NT2/D1 (cell line): Measurements from ENCODE around the gene SLC22A31.

Experiments
- DNase-seq: peaks from one replicate; pipeline ENCODE4 v3.0.0-alpha.2; 2011; ENCODE audit warnings: low read depth, low spot score
- H3K27me3 ChIP-seq: 2 replicates; pipeline ENCODE4 v1.6.0; 2011; ENCODE audit warnings: mild to moderate bottlenecking; ENCODE audit not compliant: insufficient read length, insufficient read depth
- H3K36me3 ChIP-seq: 2 replicates; pipeline ENCODE4 v1.6.1; 2011; ENCODE audit warnings: mild to moderate bottlenecking, low read length, mixed read lengths; ENCODE audit not compliant: insufficient read depth, insufficient read length
- H3K4me1 ChIP-seq: 2 replicates; pipeline ENCODE4 v1.5.1; 2011; ENCODE audit not compliant: insufficient read depth, insufficient read length
- H3K4me3 ChIP-seq: 2 replicates; pipeline ENCODE4 v1.5.1; 2011; ENCODE audit warnings: low read depth; ENCODE audit not compliant: insufficient read length
- H3K9ac ChIP-seq: 2 replicates; pipeline ENCODE4 v1.6.0; 2011; ENCODE audit warnings: low read depth; ENCODE audit not compliant: insufficient read length
- H3K9me3 ChIP-seq: 2 replicates; pipeline ENCODE4 v1.5.1; 2011; ENCODE audit warnings: mild to moderate bottlenecking, low read length; ENCODE audit not compliant: insufficient read depth
- SUZ12 ChIP-seq: IDR thresholded peaks from 2 replicates; pipeline ENCODE4 v1.6.1; 2011; ENCODE audit not compliant: insufficient read length, insufficient read depth; ENCODE audit errors: extremely low read depth
- YY1 ChIP-seq: IDR thresholded peaks from 2 replicates; pipeline ENCODE4 v1.6.1; 2011; ENCODE audit not compliant: insufficient read length, insufficient read depth
- ZNF274 ChIP-seq: IDR thresholded peaks from 2 replicates; pipeline ENCODE4 v1.6.1; 2011; ENCODE audit warnings: mild to moderate bottlenecking, low read depth, low read length

Gene SLC22A31

DNA sequence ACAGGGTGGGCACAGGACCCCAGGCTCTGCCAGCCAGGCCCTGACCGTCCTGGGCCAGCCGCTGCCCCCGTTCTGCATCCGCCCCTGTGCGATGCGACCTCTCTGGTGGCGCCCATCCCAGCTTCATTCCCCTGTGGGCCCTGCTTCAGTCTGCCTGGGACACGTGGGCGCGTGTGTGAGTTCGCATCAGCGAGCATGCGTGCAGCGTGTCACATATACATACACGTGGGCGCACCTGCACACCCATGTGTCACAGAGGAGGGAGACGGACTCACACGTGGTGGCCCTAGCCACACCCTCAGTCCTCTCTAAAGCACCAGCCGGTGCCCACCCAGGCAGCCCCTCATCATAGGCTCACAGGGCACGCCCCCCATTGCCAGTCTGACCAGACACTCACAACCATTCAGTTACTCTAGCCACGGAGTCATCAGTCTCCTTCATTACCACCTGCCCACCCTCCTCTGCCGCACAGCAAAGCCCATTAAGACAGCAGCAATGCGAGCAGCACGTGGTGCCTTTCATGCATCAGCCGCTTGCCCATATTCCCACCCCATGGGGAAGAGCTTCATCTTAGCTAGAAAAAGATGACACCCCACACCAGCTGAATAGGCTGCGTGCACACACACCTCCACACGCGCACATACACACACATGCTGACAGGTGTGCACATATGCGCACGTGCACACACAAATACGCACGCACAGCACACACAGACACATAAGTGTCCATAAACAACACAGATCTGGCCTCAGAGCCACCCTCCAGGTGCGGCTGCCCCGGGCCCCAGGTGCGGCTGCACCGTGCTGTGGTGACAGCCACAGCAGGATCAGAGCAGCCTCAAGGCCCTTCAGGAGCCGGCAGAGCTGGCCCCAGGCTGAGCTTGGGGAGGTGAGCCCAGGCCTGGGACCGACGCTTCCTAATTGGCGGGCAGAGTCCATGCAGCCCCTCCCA lies 38.3 kb downstream of the SLC22A31 start:
- H3K4me1 ChIP-seq, result peaks cover 12% of the 10 kb centered on the region
- no peaks in the 10 kb centered on the region for H3K36me3 ChIP-seq
- no peak for DNase-seq
- H3K9me3 ChIP-seq, result peaks cover 10% of the 10 kb centered on the region
- no peak overlapping the region for H3K4me3 ChIP-seq
- H3K9ac ChIP-seq, result no peak overlapping the region
- H3K27me3 ChIP-seq, result peaks cover 4% of the 10 kb centered on the region
- TF ChIP-seq ZNF274 (no peak), YY1 (no peak)

GRCh38 chr16:89160977-89161701 lies 39.2 kb downstream of the SLC22A31 start:
- TF ChIP-seq ZNF274 (no peak), SUZ12 (no peak), YY1 (no peak)

DNA sequence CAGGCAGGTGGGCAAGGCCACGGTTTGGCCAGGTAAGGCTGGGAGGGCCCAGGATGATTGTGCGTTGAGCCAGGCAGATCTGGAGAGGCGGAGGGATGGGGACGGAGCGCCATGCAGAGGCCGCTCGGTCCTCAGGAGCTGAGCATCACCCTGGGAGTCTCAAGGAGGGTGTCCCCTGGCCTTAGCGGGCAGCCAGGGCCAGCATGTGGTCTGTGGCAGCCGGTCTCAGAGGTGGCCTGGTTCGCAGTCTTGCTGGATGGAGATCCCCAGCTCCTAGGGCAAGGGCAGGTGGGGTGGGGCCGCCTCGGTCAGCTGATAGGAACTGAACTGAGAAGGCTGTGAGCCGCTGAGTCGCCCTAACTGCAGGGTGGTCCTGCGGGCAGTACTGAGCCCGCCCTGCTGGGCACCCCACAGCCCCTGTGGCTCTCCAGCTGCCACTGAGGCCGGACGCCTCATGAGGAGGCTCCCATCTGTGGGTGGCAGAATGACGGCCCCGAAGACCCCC lies 40.4 kb downstream of the SLC22A31 start:
- Histone ChIP-seq H3K36me3 (no peaks in the 10 kb centered on the region), H3K9me3 (peaks cover 10% of the 10 kb centered on the region), H3K9ac (no peak overlapping the region), H3K27me3 (peaks cover 4% of the 10 kb centered on the region), H3K4me1 (peaks cover 10% of the 10 kb centered on the region), H3K4me3 (no peak overlapping the region)
- DNase-seq, result no peak
- TF ChIP-seq YY1 (no peak), ZNF274 (no peak), SUZ12 (no peak)

More at GRCh38 chr16:89160977-89161701, 39.2 kb downstream of the SLC22A31 start:
- H3K36me3 ChIP-seq, result no peaks in the 10 kb centered on the region
- no peak overlapping the region for H3K4me3 ChIP-seq
- no peak overlapping the region for H3K9ac ChIP-seq
- peaks cover 8% of the 10 kb centered on the region for H3K4me1 ChIP-seq
- peaks cover 4% of the 10 kb centered on the region for H3K27me3 ChIP-seq
- peaks cover 10% of the 10 kb centered on the region for H3K9me3 ChIP-seq
- DNase-seq, result no peak

DNA sequence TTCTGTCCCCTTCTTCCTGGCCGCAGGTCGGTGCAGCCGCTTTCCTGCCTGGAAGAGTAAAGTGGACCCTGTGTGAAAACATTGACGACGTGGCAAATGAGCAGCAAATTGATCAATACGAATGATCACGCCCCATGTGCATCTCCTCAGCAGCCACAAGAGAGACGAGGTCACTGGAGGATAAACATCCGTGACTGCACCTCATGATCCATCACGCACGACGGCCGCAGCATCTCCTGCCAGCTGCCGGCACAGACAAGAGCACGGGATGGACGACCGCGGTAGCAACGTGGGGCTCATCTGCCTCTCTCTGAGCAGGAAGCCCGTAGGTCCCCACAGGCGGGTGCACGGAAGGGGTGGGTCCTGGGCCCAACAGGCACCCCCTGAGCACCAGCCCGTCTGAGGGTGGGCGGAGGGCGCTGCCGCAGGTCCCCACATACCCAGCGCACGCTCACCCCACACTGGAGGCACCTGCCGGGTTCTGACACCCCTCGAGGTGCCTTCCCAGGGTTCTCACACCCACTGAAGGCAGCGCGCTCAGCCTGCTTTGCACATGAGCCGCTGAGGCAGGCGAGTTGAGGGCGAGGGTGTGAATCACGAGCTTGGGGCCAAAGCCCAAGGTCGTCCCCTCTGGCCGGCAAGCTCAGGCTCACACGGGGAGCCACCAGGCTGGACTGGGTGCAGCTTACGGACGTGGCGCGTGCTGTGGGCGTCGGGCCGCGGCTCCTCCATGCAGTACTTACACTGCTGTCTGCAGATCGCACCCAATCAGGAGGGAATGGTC lies 41.1 kb downstream of the SLC22A31 start:
- Histone ChIP-seq H3K27me3 (peaks cover 4% of the 10 kb centered on the region), H3K9me3 (peaks cover 10% of the 10 kb centered on the region), H3K36me3 (no peaks in the 10 kb centered on the region), H3K4me1 (peaks cover 7% of the 10 kb centered on the region), H3K4me3 (no peak overlapping the region), H3K9ac (no peak overlapping the region)
- no peak for DNase-seq
- no peak for TF ChIP-seq SUZ12
- no peak for TF ChIP-seq ZNF274
- TF ChIP-seq YY1, result no peak

DNA sequence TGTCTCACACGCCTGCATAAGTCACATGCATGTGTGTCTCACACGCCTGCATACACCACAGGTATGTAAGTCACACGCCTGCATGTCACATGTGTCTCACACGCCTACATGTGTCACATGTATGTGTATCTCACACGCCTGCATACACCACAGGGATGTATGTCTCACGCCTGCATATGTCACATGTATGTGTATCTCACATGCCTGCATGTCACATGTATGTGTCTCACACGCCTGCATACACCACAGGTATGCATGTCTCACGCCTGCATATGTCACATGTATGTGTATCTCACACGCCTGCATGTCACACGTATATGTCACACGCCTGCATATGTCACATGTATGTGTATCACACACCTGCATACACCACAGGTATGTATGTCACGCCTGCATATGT lies 42.6 kb downstream of the SLC22A31 start:
- Histone ChIP-seq H3K4me3 (no peak overlapping the region), H3K36me3 (peaks cover 1% of the 10 kb centered on the region), H3K4me1 (peaks cover 6% of the 10 kb centered on the region), H3K9me3 (peaks cover 10% of the 10 kb centered on the region), H3K9ac (no peak overlapping the region), H3K27me3 (peaks cover 4% of the 10 kb centered on the region)
- DNase-seq, result no peak
- TF ChIP-seq ZNF274 (no peak), YY1 (no peak), SUZ12 (no peak)

GRCh38 chr16:89156740-89157645 lies 43.3 kb downstream of the SLC22A31 start:
- no peak overlapping the region for H3K9ac ChIP-seq
- peaks cover 5% of the 10 kb centered on the region for H3K36me3 ChIP-seq
- H3K27me3 ChIP-seq, result peaks cover 4% of the 10 kb centered on the region
- no peak overlapping the region for H3K4me3 ChIP-seq
- no peak for DNase-seq
- peaks cover 6% of the 10 kb centered on the region for H3K4me1 ChIP-seq
- H3K9me3 ChIP-seq, result peaks cover 10% of the 10 kb centered on the region
- no peak for TF ChIP-seq SUZ12
- TF ChIP-seq ZNF274, result no peak
- no peak for TF ChIP-seq YY1
